ENCODE measurements around the gene TUBB2B.

TUBB2B gene

DNA sequence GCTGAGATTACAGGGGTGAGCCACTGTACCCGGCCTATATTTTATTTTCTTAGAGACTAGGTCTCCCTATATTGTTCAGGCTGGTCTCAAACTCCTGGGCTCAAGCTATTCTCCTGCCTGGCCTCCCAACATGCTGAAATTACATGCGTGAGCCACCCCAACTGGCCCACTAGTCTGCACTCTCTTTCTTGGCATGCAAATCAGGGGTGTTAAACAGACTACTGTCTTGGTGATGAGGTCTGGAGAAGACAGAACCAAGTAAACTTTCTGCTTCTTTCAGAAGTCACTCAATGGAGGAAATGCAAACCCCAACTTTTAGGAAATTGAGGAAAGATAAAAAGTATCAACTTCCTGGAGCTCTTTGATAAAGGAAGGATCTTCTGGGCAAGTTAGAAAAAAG lies 8.0 kb upstream of the TUBB2B start:
- no peak for DNase-seq

DNA sequence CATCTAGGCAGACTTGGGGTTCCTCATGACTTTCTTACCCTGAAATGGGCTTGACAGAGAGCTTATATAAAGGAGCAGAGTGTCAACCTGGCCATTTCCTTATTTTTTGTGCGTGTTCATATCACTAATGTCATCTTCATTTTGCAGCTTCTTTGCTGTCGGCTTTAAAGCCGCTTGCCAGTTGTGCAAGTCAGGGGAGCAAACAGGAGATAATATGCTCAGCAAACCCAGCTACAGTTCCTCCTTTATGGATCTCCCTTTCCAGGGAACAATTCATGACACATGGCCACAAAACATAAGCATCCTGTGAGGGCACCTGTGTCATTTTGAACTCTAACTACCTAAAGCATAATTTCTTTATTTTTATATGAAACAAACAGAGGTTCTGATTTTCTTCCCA lies 6.5 kb upstream of the TUBB2B start:
- no peak for DNase-seq

DNA sequence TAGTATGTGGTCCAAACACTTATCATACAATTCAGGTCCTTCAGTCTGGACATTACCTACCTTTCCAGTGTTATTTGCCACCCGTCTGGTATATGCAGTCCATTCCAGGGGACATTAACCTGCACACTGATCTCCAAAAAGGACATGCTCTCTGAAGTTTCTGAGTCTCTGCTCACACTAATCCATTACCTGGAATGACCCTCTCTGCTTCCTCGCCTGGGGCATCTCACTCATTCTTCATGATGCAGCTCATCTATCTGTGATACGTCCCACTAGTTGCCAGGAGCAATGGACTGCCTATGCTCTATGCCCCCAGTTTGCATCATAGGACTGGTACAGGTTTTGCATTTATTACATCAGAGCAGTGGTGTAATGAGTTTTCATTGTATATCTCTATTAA lies 5.9 kb upstream of the TUBB2B start:
- DNase-seq, result no peak

DNA sequence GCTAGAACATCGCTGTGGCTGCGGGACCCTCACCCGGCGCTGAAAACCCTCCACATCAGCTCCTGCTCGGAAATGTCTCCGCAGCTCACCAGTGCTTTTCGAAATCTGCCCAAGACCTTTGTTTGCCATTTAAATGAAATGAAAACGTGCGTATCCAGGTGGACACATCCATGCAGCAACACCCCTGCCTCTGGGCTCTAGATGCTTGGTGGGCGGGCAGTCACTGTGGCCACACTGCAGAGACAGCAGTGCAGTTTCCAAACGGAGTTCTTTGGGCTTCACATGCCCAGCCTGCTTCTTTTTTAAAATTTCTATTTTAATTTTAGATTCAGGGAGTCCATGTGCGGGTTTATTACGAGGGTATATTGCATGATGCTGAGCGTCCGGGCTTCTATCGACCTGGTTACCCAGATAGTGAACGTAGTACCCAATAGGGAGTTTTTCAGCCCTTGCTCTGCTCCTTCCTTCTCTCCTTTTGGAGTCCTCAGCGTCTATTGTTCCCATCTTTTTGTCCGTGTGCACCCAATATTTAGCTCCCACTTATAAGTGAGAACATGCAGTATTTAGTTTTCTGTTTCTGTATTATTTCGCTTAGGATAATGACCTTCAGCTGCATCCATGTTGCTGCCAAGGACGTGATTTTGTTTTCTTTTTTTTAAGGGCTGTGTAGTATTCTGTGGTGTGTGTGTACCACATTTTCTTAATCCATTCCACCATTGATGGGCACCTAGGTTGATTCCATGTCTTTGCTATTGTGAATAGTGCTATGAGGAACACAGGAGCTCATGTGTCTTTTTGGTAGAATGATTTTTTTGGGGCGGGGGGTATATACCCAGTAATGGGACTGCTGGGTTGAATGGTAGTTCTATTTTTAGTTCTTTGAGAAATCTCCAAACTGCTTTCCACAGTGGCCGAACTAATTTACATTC lies 4.8 kb upstream of the TUBB2B start:
- no peak for DNase-seq

- peak; percentile 94 for DNase-seq
Measured at GRCh38 chr6:3231247-3232016, 4.0 kb upstream of the TUBB2B start.

- no peak for DNase-seq
Measured at GRCh38 chr6:3230900-3231246, 3.4 kb upstream of the TUBB2B start.

GRCh38 chr6:3230256-3230882 lies 2.9 kb upstream of the TUBB2B start:
- DNase-seq, result no peak

DNA sequence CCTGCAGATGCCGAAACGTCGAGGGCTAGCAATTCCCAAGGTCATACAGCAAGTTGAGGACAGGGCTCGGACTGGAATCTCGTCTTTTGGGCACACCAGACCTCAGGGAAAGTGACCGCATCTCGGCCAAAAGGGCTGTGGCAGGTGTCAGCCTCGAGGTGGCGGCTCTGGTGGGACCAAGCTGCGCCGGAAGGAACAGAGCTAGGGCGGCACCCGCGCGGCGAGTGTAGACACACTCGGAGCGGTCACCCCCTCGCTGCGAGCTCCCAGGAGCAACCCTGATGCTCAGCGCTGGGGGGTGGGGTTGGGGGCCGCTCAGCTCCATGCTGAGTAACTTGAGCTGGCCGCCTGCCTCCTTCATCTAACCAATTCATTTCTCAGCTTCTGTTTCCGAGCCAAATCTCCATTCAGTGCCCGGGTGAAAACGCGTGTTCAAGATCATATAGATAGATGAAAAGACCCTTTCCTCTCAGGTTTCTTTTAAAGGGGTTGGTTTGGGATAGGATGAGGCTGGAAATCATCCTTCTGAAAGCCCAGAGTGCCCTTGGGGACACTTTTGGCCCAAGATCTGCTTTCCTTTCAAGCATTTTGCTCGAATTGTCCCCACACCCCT lies 2.2 kb upstream of the TUBB2B start:
- DNase-seq, result peak; percentile 75

- DNase-seq, result peak; percentile 84
Measured at GRCh38 chr6:3228771-3229565, 1.5 kb upstream of the TUBB2B start.

DNA sequence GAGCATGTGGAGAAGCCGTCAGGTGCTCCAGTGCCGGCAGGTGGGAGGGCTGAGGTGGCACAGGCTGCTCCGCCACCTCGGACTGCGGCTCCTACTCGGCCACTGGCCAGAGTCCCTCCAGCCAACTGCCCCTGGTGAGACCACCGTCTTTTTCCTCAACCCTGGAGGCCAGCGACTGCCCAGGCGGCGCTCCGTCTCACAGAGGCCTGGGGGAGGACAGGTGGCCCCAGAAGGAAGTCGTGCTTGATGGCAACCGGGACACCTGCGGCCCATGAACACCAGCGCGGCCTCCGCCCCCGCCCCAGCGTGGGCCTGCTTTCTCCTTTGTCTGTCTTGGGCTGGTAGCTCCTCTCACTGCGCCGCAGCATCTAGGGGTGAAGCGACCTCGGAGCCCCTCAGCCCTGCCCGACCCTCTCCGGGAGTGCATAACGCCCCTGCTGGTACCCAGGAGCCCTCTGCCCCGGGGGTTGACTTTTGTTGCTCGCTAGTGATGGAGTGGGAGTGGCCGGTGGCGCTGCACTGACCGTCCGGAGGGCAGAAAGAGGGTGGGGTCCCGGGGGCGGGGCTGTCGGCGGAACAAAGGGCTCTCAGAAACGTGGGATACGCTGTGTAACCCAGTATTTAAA lies 706 bp upstream of the TUBB2B start:
- peak; percentile 88 for DNase-seq

GRCh38 chr6:3226481-3227362 lies 731 bp downstream of the TUBB2B start:
- DNase-seq, result peak; percentile 84

DNA sequence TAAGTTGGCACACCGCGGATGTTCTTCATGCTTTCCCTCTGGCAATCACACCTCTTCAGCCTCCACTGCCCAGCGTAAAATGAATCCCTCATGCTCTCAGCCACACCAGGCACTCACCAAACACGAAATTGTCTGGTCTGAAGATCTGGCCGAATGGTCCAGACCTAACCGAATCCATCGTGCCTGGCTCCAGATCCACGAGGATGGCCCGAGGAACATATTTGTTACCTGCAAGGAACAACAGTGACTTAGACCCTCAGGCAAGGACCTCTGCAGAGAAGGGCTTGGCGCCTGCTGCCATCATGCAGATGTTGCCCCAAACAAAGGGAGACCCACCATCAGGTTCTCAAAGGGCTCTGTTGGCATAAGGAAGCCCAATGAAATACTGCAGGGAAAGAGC lies 1.4 kb downstream of the TUBB2B start:
- DNase-seq, result no peak

DNA sequence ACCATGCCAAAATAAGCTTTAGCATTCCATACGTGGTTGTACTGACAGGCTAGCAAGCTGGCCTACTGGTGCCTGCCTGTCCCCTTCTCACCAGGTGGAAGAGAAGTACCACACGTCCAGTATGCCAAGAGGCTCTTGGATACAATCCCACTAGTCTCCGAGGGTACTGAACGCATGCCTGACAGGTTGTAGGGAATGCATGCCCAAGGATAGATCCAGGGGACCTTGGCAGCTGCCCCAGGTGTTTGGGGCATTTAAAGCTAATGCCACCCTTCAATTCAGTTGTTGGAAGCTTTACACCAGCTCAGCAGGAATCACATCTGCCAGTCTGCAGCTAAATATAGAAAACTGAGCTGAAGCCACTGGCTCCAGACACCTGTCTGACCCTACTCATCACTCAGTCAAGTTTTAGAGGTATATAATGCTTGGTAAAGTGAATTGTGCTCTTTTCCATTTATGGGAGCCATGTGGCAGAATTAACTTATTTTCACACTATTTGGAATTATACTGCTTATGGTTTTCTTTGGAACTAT lies 4.9 kb downstream of the TUBB2B start:
- no peak for DNase-seq

GRCh38 chr6:3221578-3221977 lies 5.9 kb downstream of the TUBB2B start:
- DNase-seq, result no peak

DNA sequence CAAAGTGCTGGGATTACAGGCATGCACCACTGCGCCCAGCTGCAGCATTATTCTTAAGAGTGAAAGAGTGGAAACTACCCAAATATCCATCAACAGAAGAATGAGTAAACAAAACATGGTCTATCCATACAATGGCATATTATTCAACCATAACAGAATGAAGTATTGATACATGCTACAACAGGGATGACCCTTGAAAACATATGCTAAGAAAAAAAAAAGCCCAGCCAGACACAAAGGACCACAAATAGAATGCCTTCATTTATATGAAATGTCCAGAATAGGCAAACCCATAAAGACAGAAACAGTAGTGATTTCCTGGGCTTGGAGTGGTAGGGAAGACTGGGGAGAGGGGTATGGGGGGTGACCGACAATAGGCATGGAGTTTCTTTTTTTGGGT lies 7.1 kb downstream of the TUBB2B start:
- no peak for DNase-seq

DNA sequence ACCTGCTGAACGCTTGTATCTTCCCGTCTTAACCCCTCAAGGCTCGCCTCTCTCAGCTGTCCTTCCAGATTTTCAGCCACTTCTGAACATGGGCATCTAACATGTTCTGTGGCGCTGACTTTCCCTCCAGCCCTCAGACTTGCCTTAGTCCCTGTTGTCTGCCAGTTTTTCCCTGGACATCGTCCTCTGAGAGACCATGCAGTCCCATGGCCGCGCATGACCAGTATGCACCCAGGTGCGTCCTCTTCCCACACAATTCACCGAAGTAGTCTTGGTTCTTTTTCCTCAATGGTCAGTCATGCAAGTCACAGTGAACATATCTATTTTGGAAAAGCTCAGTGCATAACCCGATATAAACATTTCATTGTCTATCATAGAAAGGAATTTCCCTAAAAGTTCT lies 9.2 kb downstream of the TUBB2B start:
- no peak for DNase-seq

DNA sequence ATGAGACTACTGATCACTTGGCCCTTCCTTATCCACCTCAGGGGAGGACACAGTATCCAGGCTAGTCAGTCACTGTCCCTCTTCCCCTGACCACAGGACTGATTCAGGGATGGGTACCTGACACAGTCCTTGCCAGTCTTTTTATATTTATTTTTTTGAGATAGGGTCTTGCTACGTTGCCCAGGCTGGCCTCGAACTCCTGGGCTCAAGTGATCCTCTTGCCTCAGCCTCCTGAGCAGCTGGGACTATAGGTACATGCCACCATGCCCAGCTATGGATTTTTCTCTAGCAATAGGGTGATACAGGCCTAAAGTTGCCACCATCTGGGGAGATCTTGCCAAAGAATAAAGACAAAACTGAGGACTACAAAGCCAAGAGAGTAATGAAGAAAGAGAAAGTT lies 10.2 kb downstream of the TUBB2B start:
- DNase-seq, result no peak

DNA sequence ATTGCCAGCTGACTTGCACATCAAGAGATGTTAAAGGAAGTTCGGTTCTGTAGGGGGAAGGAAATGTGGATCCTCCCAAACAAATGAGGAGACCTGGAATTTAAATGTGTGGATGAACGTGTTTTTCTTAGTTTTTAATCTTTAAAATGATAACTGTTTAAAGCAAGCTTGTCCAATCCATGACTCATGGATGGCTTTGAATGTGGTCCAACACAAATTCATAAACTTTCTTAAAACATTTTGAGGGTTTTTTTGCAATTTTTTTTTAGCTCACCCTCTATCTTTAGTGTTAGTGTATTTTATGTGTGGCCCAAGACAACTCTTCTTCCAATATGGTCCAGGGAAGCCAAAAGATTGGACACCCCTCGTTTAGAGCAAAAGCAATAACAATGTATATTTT lies 12.6 kb downstream of the TUBB2B start:
- DNase-seq, result no peak

- DNase-seq, result no peak
Measured at GRCh38 chr6:3213334-3213695, 14.1 kb downstream of the TUBB2B start.

- DNase-seq, result no peak
Measured at GRCh38 chr6:3212261-3212660, 15.2 kb downstream of the TUBB2B start.
